ENCODE results near the gene RALY. TPM values are rescaled to one million over a fixed set of nuclear protein-coding genes. Genes with fewer than 3 reads are reported as not detected.

Gene RALY
- total RNA-seq, 1 experiment from 2014 or later, result 298 TPM

- ChIA-PET CTCF (interaction anchor here (0.6 kb wide), 1 partner anchor 24 kb away, joined by 3 read pairs; no protein-coding TSS in a partner anchor), POLR2A (no interaction called here)
- Mint-ChIP-seq H3K36me3 (ENCODE audit: insufficient read depth, unreplicated experiment) (peaks cover 6% of the 10 kb centered on the region), H3K4me1 (ENCODE audit: low read depth, unreplicated experiment) (peaks cover 29% of the 10 kb centered on the region), H3K27ac (ENCODE audit: unreplicated experiment) (no peak overlapping the region), H3K9me3 (ENCODE audit: unreplicated experiment) (no peaks in the 10 kb centered on the region), H3K27me3 (ENCODE audit: insufficient read depth, unreplicated experiment) (no peaks in the 10 kb centered on the region), H3K4me3 (ENCODE audit: unreplicated experiment) (no peak overlapping the region)
- no TSS peak for BruUV-seq (replicated peaks)
- no peak overlapping the region for H3K4me3 ChIP-seq (ENCODE audit: low read depth, low read length)
- no peak for TF ChIP-seq CTCF (IDR thresholded peaks at IDR 0.05; ENCODE audit: insufficient read depth in 1 of 2, low read depth in 1 of 2, low read length in 1 of 2, severe bottlenecking in 1 of 2, unreplicated experiment in 1 of 2)
- 0 out of 2 replicates have a peak, but pooled peaks cover 2% of the 10 kb centered on the region for H3K36me3 ChIP-seq (ENCODE audit: control insufficient read depth, insufficient read depth, low read length)
- H3K9me3 ChIP-seq, result no peaks in the 10 kb centered on the region
- H3K27me3 ChIP-seq (replicated peaks; ENCODE audit: control insufficient read depth, insufficient read depth, low read length), result no peaks in the 10 kb centered on the region
- peaks cover 5% of the 10 kb centered on the region; the same call in 1 of the 2 replicates for H3K4me1 ChIP-seq
- DNase-seq, result no peak
- intact Hi-C loops (cut with micrococcal nuclease; ENCODE audit: unreplicated experiment), result no loop called here
These were observed 23.0 kb downstream of the RALY start for GRCh38 chr20:34016736-34017135.

GRCh38 chr20:34017610-34018009, 23.9 kb downstream of the RALY start:
- H3K36me3 ChIP-seq (ENCODE audit: control insufficient read depth, insufficient read depth, low read length), result 0 out of 2 replicates have a peak, but pooled peaks cover 2% of the 10 kb centered on the region
- TF ChIP-seq CTCF (IDR thresholded peaks at IDR 0.05; ENCODE audit: insufficient read depth in 1 of 2, low read depth in 1 of 2, low read length in 1 of 2, severe bottlenecking in 1 of 2, unreplicated experiment in 1 of 2), result no peak
- no peak overlapping the region for H3K4me3 ChIP-seq (ENCODE audit: low read depth, low read length)
- CTCF ChIA-PET, result no interaction called here
- intact Hi-C loops (cut with micrococcal nuclease; ENCODE audit: unreplicated experiment), result no loop called here
- Mint-ChIP-seq H3K4me3 (ENCODE audit: unreplicated experiment) (no peak overlapping the region), H3K27ac (ENCODE audit: unreplicated experiment) (no peak overlapping the region), H3K36me3 (ENCODE audit: insufficient read depth, unreplicated experiment) (peaks cover 6% of the 10 kb centered on the region), H3K4me1 (ENCODE audit: low read depth, unreplicated experiment) (peaks cover 22% of the 10 kb centered on the region), H3K9me3 (ENCODE audit: unreplicated experiment) (no peaks in the 10 kb centered on the region), H3K27me3 (ENCODE audit: insufficient read depth, unreplicated experiment) (no peaks in the 10 kb centered on the region)
- H3K27me3 ChIP-seq (replicated peaks; ENCODE audit: control insufficient read depth, insufficient read depth, low read length), result no peaks in the 10 kb centered on the region
- POLR2A ChIA-PET, result interaction anchor here (0.7 kb wide), 1 partner anchor 24 kb away, joined by 3 read pairs; no protein-coding TSS in a partner anchor
- BruUV-seq (replicated peaks), result no TSS peak
- H3K4me1 ChIP-seq, result peaks cover 3% of the 10 kb centered on the region; the same call in 1 of the 2 replicates
- no peaks in the 10 kb centered on the region for H3K9me3 ChIP-seq
- no peak for DNase-seq

GRCh38 chr20:34018166-34018565, 24.5 kb downstream of the RALY start:
- Mint-ChIP-seq H3K36me3 (ENCODE audit: insufficient read depth, unreplicated experiment) (peaks cover 6% of the 10 kb centered on the region), H3K4me3 (ENCODE audit: unreplicated experiment) (no peak overlapping the region), H3K27ac (ENCODE audit: unreplicated experiment) (no peak overlapping the region), H3K9me3 (ENCODE audit: unreplicated experiment) (no peaks in the 10 kb centered on the region), H3K4me1 (ENCODE audit: low read depth, unreplicated experiment) (peaks cover 22% of the 10 kb centered on the region), H3K27me3 (ENCODE audit: insufficient read depth, unreplicated experiment) (no peaks in the 10 kb centered on the region)
- Histone ChIP-seq H3K36me3 (ENCODE audit: control insufficient read depth, insufficient read depth, low read length) (0 out of 2 replicates have a peak, but pooled peaks cover 2% of the 10 kb centered on the region), H3K9me3 (no peaks in the 10 kb centered on the region), H3K27me3 (replicated peaks; ENCODE audit: control insufficient read depth, insufficient read depth, low read length) (no peaks in the 10 kb centered on the region), H3K4me1 (no peaks in the 10 kb centered on the region), H3K4me3 (ENCODE audit: low read depth, low read length) (no peak overlapping the region)
- no peak for TF ChIP-seq CTCF (IDR thresholded peaks at IDR 0.05; ENCODE audit: insufficient read depth in 1 of 2, low read depth in 1 of 2, low read length in 1 of 2, severe bottlenecking in 1 of 2, unreplicated experiment in 1 of 2)
- intact Hi-C loops (cut with micrococcal nuclease; ENCODE audit: unreplicated experiment), result no loop called here
- ChIA-PET POLR2A (no interaction called here), CTCF (interaction anchor here (1.0 kb wide), 1 partner anchor 25 kb away, joined by 3 read pairs; the partner anchor contains the start of gene RALY)
- BruUV-seq (replicated peaks), result no TSS peak
- DNase-seq, result no peak

Data from Caco-2 (cell line).